GM18867 (cell line): Measurements from ENCODE around the gene ARV1.
A peak's percentile ranks its signal among the peaks of the same experiment; 100 is the strongest.

Source experiments
- ATAC-seq: cut with Tn5 transposase; IDR thresholded peaks from one replicate; pipeline ENCODE4 v1.9.1; 2021; ENCODE audit warnings: mild to moderate bottlenecking, moderate library complexity; ENCODE audit not compliant: unreplicated experiment

The ARV1 gene

GRCh38 chr1:230978491-230979388 is at the start of gene ARV1, which contains the start of gene TTC13:
ARV1 (plus strand) TSS chr1:230979094; CDS start chr1:230979106, 12 bp downstream.
TTC13 (minus strand) TSS chr1:230978861; CDS start chr1:230978830, 31 bp downstream.
- peak; percentile 92 for ATAC-seq

- no peak for ATAC-seq
These were observed 47.9 kb upstream of the ARV1 start for GRCh38 chr1:230930986-230931385.

- no peak for ATAC-seq
These were observed 43.0 kb upstream of the ARV1 start for GRCh38 chr1:230935852-230936251.

- ATAC-seq: no peak
These were observed 42.4 kb upstream of the ARV1 start for GRCh38 chr1:230936475-230936874.

- no peak for ATAC-seq
These were observed 41.5 kb upstream of the ARV1 start for GRCh38 chr1:230937371-230937770.

- no peak for ATAC-seq
These were observed 39.9 kb upstream of the ARV1 start for GRCh38 chr1:230938924-230939368.

- no peak for ATAC-seq
These were observed 38.9 kb upstream of the ARV1 start for GRCh38 chr1:230939806-230940489.

GRCh38 chr1:230940848-230941247 is 38.0 kb upstream of the ARV1 start:
- no peak for ATAC-seq

GRCh38 chr1:230943048-230943593 is 35.8 kb upstream of the ARV1 start:
- no peak for ATAC-seq

- no peak for ATAC-seq
These were observed 30.6 kb upstream of the ARV1 start for GRCh38 chr1:230948301-230948700.

- ATAC-seq: no peak
These were observed 30.0 kb upstream of the ARV1 start for GRCh38 chr1:230948903-230949302.

- no peak for ATAC-seq
These were observed 28.5 kb upstream of the ARV1 start for GRCh38 chr1:230950404-230950803.

- peak; percentile 88 for ATAC-seq
These were observed 21.3 kb upstream of the ARV1 start for GRCh38 chr1:230957580-230957989.

- no peak for ATAC-seq
These were observed 20.5 kb upstream of the ARV1 start for GRCh38 chr1:230958370-230958769.

- no peak for ATAC-seq
These were observed 14.0 kb upstream of the ARV1 start for GRCh38 chr1:230964896-230965295.

GRCh38 chr1:230965535-230965934 is 13.4 kb upstream of the ARV1 start:
- ATAC-seq: no peak

GRCh38 chr1:230966358-230966873 is 12.5 kb upstream of the ARV1 start:
- no peak for ATAC-seq

GRCh38 chr1:230970432-230970831 is 8.5 kb upstream of the ARV1 start:
- no peak for ATAC-seq

- no peak for ATAC-seq
These were observed 7.1 kb upstream of the ARV1 start for GRCh38 chr1:230971771-230972170.

GRCh38 chr1:230972855-230973271 is 6.0 kb upstream of the ARV1 start:
- peak; percentile 88 for ATAC-seq

GRCh38 chr1:230975636-230976035 is 3.3 kb upstream of the ARV1 start:
- no peak for ATAC-seq
